ENCODE data around the gene TOR2A.

The TOR2A gene

GRCh38 chr9:127692071-127692470 is 43.0 kb downstream of the TOR2A start:
- no peak for TF ChIP-seq CTCF (IDR thresholded peaks at IDR 0.05; ENCODE audit: insufficient read depth, low read depth, low read length, missing control alignments)
- no peak for DNase-seq (ENCODE audit: low read depth)
- H3K4me3 ChIP-seq (ENCODE audit: low read depth, low read length): no peak overlapping the region

- no peak for DNase-seq (ENCODE audit: low read depth)
- no peak for TF ChIP-seq CTCF (IDR thresholded peaks at IDR 0.05; ENCODE audit: insufficient read depth, low read depth, low read length, missing control alignments)
- H3K4me3 ChIP-seq (ENCODE audit: low read depth, low read length): no peak overlapping the region
These were observed 44.4 kb downstream of the TOR2A start for GRCh38 chr9:127690735-127691134.

DNA sequence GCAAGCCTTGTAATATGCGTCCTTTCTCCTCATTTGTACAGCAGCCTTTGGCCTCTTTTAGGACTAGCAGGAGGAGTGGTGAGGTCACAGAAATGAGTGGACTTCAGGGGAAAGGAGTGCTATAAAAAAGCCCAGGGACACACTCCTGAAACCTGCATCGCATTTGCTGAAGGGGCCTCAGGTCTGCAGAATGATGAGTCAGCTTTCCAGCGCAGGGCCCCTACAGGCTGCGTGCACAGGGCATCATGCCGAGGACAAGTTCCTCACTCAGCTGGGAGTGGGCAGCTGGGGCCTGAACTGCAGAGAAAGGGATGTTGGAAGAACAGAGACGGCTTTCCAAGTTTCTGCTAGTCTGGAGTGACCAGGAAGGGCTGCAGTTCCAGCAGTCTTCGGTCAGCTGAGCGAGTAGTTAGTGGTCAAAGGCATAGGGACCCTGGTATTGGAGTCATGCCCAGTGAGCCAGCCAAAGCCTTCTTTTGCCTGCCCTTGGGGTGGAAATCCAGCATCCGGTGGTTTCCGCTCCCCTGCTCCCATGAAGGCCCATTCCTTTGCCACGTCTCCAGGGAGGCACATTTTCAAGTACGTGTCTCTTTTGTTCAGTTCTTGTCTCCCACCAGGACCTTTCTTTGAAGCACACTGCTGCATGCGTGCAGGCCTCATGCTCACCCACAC is 45.6 kb downstream of the TOR2A start:
- no peak overlapping the region for H3K4me3 ChIP-seq (ENCODE audit: low read depth, low read length)
- no peak for TF ChIP-seq CTCF (IDR thresholded peaks at IDR 0.05; ENCODE audit: insufficient read depth, low read depth, low read length, missing control alignments)
- no peak for DNase-seq (ENCODE audit: low read depth)

DNA sequence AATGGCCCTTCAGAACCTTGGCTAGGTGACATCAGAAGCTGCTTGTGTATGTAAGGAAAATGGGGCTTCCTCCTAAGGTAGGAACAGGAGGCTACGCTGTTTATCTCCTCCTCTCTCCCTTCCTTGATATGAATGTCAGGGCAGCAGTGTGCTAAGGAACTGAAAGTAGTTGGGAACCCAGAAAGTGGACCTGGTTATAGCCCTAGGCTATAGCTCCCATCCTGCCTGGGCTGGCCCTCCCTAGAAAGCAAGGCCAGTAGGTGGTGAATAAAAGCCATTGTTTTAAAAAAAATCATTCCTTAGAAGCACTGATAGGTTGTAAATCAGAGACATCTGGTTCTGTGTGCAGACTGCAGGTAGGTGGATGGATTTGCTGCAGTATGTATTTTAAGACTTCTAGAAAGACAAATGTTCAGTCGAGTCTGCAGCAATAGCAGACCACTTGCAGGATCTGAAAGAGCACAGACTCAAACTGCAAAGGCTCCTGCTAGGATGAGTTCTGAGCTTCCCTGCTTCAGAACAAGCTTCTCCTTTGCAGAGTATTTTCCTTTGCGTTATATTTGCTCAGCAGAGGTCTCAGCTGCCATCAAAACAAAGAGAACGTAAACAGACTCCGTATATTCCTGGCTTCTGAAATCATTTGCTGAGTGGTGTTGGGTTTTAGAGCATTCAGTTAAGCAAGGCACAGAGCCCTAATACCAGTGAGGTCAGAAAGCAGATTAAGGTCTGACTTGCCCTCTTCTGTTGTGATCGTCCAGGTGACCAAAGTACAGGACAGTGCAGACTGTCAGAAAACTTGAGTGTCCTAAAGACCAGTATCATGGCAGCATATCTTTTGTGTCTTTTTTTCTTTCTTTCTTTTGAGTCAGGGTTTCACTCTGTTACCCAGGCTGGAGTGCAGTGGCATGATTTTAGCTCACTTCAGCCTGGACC is 48.4 kb downstream of the TOR2A start:
- TF ChIP-seq CTCF (IDR thresholded peaks at IDR 0.05; ENCODE audit: insufficient read depth, low read depth, low read length, missing control alignments): no peak
- H3K4me3 ChIP-seq (ENCODE audit: low read depth, low read length): no peak overlapping the region
- no peak for DNase-seq (ENCODE audit: low read depth)

- no peak for TF ChIP-seq CTCF (IDR thresholded peaks at IDR 0.05; ENCODE audit: insufficient read depth, low read depth, low read length, missing control alignments)
- DNase-seq (ENCODE audit: low read depth): no peak
These were observed 50.5 kb downstream of the TOR2A start for GRCh38 chr9:127684576-127684975.

GRCh38 chr9:127683723-127684122 is 51.4 kb downstream of the TOR2A start:
- DNase-seq (ENCODE audit: low read depth): no peak
- H3K4me3 ChIP-seq (ENCODE audit: low read depth, low read length): no peak overlapping the region
- TF ChIP-seq CTCF (IDR thresholded peaks at IDR 0.05; ENCODE audit: insufficient read depth, low read depth, low read length, missing control alignments): no peak

More at GRCh38 chr9:127684576-127684975, 50.5 kb downstream of the TOR2A start:
- no peak overlapping the region for H3K4me3 ChIP-seq (ENCODE audit: low read depth, low read length)
